Lower leg skin (tissue), 3 donors: ENCODE results near the gene INPP5D.

Experiments used
- POLR2A ChIP-seq, 2 donors: fragments of 450-650 bp; IDR thresholded peaks; one replicate each; pipeline ENCODE4 v1.6.1; 2016 to 2017; ENCODE audit warnings: antibody characterized with exemption in 2 of 2, mild to moderate bottlenecking in 1 of 2, moderate library complexity in 1 of 2
- TF ChIP-seq, protein P1 (sequence below), 3 donors: fragments of 450-650 bp; IDR thresholded peaks; one replicate each; pipeline ENCODE4 v1.5.1; 2016; ENCODE audit warnings: antibody characterized with exemption in 3 of 3, mild to moderate bottlenecking in 3 of 3, moderate library complexity in 2 of 3

DNA sequence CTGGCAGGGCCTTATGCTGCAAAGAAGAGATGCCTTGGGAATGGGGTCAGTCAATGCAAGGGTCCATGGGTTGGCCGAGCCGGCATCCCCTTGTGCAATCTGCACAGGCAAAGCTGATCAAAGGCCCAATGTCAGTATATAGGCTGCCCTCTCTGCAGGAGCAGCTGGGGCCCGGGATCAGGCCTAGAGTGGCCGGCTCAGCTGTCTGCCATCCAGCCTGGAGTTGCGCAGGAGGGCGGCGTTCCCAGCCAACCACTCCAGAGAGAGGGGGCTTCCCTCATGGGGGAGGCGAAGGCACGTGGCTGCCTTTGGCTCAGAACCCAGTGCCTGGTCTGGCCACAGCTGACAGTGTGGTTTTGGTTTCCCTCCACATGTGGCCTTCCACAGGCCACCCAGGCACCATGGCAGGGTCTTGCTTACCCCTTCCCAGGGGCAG lies 3.9 kb downstream of the INPP5D start:
- TF ChIP-seq, protein P1, sequence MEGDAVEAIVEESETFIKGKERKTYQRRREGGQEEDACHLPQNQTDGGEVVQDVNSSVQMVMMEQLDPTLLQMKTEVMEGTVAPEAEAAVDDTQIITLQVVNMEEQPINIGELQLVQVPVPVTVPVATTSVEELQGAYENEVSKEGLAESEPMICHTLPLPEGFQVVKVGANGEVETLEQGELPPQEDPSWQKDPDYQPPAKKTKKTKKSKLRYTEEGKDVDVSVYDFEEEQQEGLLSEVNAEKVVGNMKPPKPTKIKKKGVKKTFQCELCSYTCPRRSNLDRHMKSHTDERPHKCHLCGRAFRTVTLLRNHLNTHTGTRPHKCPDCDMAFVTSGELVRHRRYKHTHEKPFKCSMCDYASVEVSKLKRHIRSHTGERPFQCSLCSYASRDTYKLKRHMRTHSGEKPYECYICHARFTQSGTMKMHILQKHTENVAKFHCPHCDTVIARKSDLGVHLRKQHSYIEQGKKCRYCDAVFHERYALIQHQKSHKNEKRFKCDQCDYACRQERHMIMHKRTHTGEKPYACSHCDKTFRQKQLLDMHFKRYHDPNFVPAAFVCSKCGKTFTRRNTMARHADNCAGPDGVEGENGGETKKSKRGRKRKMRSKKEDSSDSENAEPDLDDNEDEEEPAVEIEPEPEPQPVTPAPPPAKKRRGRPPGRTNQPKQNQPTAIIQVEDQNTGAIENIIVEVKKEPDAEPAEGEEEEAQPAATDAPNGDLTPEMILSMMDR (IDR thresholded peaks at IDR 0.05): no peak
- TF ChIP-seq POLR2A (IDR thresholded peaks at IDR 0.05): no peak
